GM20000 (cell line): ENCODE measurements around the gene INPP5A.

Source experiments
- DNase-seq: peaks from one replicate; pipeline ENCODE4 v3.0.0; 2012; ENCODE audit warnings: low spot score
- CTCF ChIP-seq: IDR thresholded peaks from 2 replicates; pipeline ENCODE4 v1.5.1; 2012; ENCODE audit warnings: mild to moderate bottlenecking, control low read depth; ENCODE audit errors: extremely low read depth, missing control alignments

INPP5A gene

GRCh38 chr10:132631338-132631735, 93.8 kb downstream of the INPP5A start:
- no peak for TF ChIP-seq CTCF
- DNase-seq = no peak

DNA sequence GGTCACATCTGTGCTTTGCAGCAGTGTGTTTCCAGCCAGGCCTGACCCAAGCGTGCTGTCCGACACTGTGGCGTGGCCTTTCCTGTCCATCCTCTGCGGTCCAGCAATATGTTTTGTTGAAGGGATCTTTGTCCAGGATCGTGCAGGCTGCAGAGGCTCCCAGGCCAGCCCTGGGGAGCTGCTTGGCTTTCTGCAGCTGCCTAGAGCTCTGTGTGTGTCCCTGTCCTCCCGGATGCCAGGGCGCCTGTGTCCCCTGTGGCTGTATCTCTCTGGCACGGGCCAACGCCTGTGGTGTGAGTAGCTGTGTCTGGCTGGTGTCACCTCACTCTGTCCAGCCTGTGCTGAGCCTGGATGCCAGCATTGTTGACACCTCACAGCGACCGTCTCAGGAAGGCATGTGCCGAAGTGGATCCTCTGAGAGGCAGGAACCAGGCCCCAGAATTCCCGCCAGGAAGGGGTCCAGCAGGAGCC, 94.5 kb downstream of the INPP5A start:
- TF ChIP-seq CTCF = no peak
- DNase-seq = no peak

GRCh38 chr10:132632851-132633684, 95.5 kb downstream of the INPP5A start:
- no peak for TF ChIP-seq CTCF
- no peak for DNase-seq

DNA sequence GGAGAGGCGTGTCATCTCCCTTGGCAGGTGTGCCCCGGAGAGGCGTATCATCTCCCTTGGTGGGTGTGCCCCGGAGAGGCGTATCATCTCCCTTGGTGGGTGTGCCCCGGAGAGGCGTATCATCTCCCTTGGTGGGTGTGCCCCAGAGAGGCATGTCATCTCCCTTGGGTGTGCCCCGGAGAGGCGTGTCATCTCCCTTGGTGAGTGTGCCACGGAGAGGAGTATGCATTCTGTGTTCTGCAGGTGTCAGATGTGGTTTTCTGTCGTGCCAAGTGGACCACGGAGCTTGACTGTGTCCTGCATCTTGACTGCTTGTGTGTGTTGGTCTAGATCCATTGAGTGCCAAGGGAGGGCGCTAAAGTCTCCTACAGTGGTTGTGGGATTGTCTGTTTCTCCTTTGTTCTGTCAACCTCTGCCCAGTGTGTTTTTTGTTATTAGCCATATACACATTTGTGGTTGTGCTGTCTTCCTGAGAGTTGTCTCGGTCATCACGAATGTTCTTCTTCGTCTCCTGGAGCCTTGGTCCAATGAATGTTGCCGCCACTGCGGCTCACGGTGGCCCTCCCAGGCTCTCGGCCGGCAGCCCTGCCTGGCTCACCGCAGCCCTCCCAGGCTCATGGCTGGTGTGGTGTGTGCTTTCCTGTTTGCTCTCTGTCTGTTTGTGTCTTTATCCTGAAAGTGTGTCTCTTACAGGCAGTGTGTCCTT, 96.8 kb downstream of the INPP5A start:
- no peak for DNase-seq
- no peak for TF ChIP-seq CTCF

- DNase-seq = no peak
- TF ChIP-seq CTCF = no peak
Measured at GRCh38 chr10:132634947-132635271, 97.3 kb downstream of the INPP5A start.

DNA sequence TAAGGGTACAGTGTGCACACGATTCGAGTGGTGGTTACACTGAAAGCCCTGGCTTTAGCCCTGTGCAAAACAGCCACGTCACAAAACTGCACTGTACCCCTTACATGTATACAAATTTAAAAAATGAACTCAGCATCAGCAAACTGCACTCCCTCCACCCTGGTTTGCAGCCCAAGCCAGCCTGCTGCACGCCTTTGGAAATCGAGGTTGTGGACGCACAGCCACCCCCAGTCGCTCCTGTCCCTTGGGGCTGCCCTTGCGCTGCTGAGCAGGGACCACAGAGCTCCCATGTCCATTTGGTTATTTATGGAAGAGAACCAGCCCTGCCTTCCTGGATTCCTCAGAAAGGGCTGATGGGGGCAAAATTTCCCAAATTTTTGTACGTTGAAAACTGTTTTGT, 98.8 kb downstream of the INPP5A start:
- no peak for DNase-seq
- TF ChIP-seq CTCF = no peak

- peak; percentile 41 for TF ChIP-seq CTCF
- peak; percentile 89 for DNase-seq
Measured at GRCh38 chr10:132637477-132638129, 100.0 kb downstream of the INPP5A start.
